ENCODE results near the gene PSMA3. TPM values are rescaled to one million over a fixed set of nuclear protein-coding genes. Genes with fewer than 3 reads are reported as not detected.

Gene PSMA3
- total and polyA plus RNA-seq, 10 of the 15 experiments (the other 5 are each of a cell fraction or from before 2014, with no cell fraction given), result 142 to 936 (median 400) TPM

DNA sequence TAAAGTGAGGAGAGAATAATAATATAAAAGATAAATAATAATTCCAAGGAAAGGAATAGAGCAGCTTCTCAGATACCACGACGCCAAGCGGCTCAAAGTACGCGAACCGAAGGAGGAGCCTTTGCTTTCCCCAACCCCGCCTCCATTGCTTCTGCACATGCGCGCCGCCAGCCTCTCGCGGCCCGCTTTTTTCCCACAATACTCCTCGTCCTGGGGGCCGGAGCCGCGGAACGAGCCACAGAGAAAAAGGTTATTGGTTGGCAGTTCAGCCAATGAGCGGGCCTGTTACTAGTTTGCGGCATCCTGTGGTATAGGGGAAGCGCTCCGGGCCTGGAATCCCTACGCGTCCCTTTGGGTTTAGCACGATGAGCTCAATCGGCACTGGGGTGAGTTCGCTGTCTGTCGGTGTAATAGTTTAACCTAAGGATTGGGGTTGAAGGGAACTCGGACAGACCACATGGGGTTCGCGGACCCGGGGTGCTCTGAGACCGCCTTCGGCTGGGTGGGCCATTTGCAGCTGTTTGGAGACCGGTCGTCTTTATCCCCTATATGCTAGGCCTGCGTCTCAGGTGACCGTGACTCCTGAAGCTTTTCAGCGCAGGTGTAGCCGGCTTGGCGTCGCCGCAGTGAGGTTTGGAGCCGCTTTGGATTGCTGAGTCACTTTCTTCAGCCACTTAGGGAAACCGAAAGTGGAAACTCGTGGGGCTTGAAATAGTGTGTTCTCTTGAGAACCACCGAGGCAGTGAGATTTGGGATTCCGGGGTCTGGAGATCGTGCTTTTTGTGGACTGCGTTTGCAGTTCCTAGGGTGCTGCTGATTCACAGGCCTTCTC is at the start of gene PSMA3 (continued):
- TF ChIP-seq NR2F1 (conservative IDR thresholded peaks at IDR 0.05) (no peak; the same call in 1 of the 2 replicates), ETV6 (conservative IDR thresholded peaks at IDR 0.05 in 1 of 2, IDR thresholded peaks at IDR 0.05 in 1 of 2; ENCODE audit: borderline replicate concordance in 1 of 2, low read depth in 1 of 2) (peak in 1 of 2 experiments; percentile 40; a peak in 1 of 4 replicates), STAT3 (IDR thresholded peaks at IDR 0.05; ENCODE audit: low read depth, low read length) (no peak), ZNF207 (IDR thresholded peaks at IDR 0.05; ENCODE audit: borderline replicate concordance) (peak; percentile 51; the same call in 1 of the 2 replicates), POLR2AphosphoS2 (IDR thresholded peaks at IDR 0.05; ENCODE audit: low read depth, low read length) (peak; percentile 93), FOXM1 (IDR thresholded peaks at IDR 0.05; ENCODE audit: low read depth, low read length) (peak; percentile 53; the same call in 1 of the 2 replicates), SMAD5 (IDR thresholded peaks at IDR 0.05; ENCODE audit: low read depth) (peak; percentile 86; the same call in 1 of the 2 replicates), HDGF (IDR thresholded peaks at IDR 0.05) (0 out of 2 replicates have a peak, but pooled peaks have one; percentile 51), NBN (IDR thresholded peaks at IDR 0.05) (peak; percentile 64)
- TF ChIP-seq, protein P1, sequence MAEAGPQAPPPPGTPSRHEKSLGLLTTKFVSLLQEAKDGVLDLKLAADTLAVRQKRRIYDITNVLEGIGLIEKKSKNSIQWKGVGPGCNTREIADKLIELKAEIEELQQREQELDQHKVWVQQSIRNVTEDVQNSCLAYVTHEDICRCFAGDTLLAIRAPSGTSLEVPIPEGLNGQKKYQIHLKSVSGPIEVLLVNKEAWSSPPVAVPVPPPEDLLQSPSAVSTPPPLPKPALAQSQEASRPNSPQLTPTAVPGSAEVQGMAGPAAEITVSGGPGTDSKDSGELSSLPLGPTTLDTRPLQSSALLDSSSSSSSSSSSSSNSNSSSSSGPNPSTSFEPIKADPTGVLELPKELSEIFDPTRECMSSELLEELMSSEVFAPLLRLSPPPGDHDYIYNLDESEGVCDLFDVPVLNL (IDR thresholded peaks at IDR 0.05; ENCODE audit: low read depth, low read length), result peak; percentile 51; the same call in 1 of the 2 replicates
- TF ChIP-seq, protein P2, sequence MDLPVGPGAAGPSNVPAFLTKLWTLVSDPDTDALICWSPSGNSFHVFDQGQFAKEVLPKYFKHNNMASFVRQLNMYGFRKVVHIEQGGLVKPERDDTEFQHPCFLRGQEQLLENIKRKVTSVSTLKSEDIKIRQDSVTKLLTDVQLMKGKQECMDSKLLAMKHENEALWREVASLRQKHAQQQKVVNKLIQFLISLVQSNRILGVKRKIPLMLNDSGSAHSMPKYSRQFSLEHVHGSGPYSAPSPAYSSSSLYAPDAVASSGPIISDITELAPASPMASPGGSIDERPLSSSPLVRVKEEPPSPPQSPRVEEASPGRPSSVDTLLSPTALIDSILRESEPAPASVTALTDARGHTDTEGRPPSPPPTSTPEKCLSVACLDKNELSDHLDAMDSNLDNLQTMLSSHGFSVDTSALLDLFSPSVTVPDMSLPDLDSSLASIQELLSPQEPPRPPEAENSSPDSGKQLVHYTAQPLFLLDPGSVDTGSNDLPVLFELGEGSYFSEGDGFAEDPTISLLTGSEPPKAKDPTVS (IDR thresholded peaks at IDR 0.05; ENCODE audit: low read depth, low read length), result 0 out of 2 replicates have a peak, but pooled peaks have one; percentile 15
- TF ChIP-seq, protein P3, sequence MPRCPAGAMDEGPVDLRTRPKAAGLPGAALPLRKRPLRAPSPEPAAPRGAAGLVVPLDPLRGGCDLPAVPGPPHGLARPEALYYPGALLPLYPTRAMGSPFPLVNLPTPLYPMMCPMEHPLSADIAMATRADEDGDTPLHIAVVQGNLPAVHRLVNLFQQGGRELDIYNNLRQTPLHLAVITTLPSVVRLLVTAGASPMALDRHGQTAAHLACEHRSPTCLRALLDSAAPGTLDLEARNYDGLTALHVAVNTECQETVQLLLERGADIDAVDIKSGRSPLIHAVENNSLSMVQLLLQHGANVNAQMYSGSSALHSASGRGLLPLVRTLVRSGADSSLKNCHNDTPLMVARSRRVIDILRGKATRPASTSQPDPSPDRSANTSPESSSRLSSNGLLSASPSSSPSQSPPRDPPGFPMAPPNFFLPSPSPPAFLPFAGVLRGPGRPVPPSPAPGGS (IDR thresholded peaks at IDR 0.05; ENCODE audit: borderline replicate concordance, insufficient read depth, low read depth, low read length, poor library complexity, severe bottlenecking), result no peak
- TF ChIP-seq, protein P4, sequence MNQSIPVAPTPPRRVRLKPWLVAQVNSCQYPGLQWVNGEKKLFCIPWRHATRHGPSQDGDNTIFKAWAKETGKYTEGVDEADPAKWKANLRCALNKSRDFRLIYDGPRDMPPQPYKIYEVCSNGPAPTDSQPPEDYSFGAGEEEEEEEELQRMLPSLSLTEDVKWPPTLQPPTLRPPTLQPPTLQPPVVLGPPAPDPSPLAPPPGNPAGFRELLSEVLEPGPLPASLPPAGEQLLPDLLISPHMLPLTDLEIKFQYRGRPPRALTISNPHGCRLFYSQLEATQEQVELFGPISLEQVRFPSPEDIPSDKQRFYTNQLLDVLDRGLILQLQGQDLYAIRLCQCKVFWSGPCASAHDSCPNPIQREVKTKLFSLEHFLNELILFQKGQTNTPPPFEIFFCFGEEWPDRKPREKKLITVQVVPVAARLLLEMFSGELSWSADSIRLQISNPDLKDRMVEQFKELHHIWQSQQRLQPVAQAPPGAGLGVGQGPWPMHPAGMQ (IDR thresholded peaks at IDR 0.05; ENCODE audit: borderline replicate concordance), result no peak
- TF ChIP-seq, protein P5, sequence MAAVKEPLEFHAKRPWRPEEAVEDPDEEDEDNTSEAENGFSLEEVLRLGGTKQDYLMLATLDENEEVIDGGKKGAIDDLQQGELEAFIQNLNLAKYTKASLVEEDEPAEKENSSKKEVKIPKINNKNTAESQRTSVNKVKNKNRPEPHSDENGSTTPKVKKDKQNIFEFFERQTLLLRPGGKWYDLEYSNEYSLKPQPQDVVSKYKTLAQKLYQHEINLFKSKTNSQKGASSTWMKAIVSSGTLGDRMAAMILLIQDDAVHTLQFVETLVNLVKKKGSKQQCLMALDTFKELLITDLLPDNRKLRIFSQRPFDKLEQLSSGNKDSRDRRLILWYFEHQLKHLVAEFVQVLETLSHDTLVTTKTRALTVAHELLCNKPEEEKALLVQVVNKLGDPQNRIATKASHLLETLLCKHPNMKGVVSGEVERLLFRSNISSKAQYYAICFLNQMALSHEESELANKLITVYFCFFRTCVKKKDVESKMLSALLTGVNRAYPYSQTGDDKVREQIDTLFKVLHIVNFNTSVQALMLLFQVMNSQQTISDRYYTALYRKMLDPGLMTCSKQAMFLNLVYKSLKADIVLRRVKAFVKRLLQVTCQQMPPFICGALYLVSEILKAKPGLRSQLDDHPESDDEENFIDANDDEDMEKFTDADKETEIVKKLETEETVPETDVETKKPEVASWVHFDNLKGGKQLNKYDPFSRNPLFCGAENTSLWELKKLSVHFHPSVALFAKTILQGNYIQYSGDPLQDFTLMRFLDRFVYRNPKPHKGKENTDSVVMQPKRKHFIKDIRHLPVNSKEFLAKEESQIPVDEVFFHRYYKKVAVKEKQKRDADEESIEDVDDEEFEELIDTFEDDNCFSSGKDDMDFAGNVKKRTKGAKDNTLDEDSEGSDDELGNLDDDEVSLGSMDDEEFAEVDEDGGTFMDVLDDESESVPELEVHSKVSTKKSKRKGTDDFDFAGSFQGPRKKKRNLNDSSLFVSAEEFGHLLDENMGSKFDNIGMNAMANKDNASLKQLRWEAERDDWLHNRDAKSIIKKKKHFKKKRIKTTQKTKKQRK (IDR thresholded peaks at IDR 0.05; ENCODE audit: low read depth, low read length), result no peak
- TF ChIP-seq, protein P6, sequence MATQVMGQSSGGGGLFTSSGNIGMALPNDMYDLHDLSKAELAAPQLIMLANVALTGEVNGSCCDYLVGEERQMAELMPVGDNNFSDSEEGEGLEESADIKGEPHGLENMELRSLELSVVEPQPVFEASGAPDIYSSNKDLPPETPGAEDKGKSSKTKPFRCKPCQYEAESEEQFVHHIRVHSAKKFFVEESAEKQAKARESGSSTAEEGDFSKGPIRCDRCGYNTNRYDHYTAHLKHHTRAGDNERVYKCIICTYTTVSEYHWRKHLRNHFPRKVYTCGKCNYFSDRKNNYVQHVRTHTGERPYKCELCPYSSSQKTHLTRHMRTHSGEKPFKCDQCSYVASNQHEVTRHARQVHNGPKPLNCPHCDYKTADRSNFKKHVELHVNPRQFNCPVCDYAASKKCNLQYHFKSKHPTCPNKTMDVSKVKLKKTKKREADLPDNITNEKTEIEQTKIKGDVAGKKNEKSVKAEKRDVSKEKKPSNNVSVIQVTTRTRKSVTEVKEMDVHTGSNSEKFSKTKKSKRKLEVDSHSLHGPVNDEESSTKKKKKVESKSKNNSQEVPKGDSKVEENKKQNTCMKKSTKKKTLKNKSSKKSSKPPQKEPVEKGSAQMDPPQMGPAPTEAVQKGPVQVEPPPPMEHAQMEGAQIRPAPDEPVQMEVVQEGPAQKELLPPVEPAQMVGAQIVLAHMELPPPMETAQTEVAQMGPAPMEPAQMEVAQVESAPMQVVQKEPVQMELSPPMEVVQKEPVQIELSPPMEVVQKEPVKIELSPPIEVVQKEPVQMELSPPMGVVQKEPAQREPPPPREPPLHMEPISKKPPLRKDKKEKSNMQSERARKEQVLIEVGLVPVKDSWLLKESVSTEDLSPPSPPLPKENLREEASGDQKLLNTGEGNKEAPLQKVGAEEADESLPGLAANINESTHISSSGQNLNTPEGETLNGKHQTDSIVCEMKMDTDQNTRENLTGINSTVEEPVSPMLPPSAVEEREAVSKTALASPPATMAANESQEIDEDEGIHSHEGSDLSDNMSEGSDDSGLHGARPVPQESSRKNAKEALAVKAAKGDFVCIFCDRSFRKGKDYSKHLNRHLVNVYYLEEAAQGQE (IDR thresholded peaks at IDR 0.05; ENCODE audit: low read depth, low read length), result 0 out of 2 replicates have a peak, but pooled peaks have one; percentile 10
